GM21423 (cell line): ENCODE results near the gene RBM11.

ENCODE experiments used
- ATAC-seq: cut with Tn5 transposase; IDR thresholded peaks from one replicate; pipeline ENCODE4 v1.9.1; 2021; ENCODE audit warnings: mild to moderate bottlenecking, moderate library complexity; ENCODE audit not compliant: unreplicated experiment

The RBM11 gene

DNA sequence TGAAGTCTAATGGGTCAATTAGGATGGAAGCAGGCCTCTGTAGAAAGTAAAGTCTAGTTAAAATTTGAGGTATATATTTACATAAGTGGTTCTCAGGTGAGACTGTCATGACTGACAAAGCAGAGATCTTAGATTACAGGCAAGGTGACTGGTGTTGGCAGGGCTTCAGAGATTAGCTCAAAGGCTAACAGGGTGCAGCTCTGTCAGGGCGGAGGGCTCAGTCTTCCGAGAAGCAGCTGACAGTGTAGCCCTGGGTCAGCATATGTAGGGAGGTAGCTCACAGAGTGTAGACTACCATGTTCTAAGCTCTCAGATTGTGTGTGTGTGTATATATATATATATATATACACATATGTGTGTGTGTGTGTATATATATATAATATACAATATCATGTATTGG, 54.7 kb downstream of the RBM11 start:
- ATAC-seq, result no peak

DNA sequence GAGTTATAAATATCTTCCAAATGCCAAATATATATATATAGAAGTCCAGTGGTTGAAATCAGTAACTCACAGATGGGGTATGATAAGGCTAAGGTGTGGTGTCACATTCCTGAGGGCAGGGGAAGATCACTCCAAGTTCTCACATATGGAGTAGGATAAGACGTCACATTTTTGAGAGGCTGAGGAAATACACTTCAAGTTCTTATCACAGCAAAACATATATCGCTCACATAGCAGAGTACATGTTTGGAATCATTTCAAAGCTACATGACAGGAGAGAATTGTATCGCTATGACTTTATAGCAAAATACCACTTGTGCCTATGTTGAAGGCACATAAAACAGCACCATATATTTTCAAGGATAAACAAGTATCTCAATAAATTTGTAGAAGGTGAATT, 55.1 kb downstream of the RBM11 start:
- ATAC-seq, result no peak

DNA sequence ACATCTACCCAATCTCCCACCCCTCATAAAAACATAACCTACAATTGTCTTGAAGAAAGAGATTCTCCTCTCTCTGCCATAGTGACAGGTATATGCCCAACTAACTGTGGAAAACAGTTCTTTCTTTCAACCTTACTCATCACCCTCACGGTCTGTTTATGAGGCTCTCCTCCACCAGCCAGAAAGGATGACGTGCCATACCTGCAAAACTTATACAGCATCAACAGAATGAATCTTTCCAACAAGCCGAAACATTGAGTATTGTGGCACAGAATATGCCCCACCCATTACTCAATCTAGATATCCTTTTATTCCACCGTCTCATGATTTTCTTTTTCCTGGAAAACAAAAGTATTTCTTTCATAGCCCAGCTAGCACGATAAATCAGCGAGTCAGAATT, 55.7 kb downstream of the RBM11 start:
- ATAC-seq, result no peak

DNA sequence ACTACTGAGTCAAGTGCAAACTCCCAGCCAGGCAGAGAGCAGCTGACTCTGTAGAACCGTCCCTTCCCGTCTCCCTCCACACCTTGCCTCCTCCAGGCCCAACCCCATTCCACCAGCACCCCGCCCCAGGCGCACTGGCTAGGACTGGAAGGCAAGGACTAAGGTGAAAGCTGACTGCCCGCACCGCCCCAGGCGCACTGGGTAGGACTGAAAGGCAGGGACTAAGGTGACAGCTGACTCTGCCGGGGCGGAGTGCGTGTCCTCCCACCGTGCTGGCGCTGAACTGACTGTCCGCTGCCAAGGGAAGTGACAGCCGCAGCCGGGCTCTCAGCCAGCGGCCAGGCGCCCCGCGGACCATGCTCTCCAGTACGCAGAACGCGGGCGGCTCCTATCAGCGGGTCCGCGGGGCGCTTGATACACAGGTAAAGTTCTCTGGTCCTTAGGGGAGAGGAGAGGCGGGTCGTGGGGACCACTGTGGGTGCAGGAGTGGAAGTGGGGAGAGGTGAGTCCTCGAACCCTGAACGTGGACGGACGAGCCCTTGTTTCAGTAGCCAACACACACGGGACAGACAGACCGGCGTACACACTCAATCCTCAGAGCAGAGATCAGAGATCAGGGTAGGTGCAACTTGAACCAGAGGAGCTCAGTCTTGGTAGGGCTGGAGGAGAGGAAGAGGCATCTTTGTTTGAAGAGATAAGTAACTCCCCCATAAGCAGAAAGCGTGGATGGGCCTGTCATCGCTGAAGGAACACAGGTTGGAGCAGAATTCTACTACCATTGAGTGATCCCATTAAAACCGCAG, 58.0 kb downstream of the RBM11 start:
- ATAC-seq, result no peak

DNA sequence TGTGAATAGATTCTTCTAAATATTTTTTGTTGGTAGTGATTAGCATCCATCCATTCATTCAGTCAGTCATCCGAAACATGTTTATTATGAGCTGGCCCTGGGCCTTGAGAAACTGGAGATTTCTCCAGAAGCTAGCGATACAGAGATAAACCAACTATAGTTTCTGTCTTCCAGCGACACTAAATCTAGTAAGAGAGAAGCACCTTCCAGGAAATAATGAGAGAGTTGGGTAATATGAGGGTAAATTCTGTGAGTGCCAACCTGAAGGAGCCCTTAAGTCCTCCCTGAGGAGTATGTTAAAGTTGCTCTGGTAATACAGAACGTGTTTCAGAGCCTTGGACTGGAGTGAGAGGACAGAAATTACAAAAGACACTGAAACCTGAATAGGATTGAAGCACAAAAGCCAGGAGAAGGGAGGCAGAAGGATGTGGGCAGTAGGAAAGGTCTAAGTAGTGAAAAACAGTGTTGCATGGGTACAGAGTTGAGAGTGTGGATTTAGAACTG, 59.8 kb downstream of the RBM11 start:
- no peak for ATAC-seq
